Esophagus squamous epithelium (tissue), 5 donors: ENCODE data around the gene GPC6. TPM values are rescaled to one million over a fixed set of nuclear protein-coding genes. Genes with fewer than 3 reads are reported as not detected.

ENCODE experiments used
- DNase-seq: peaks from one replicate; lab custom pipeline; 2025; lab: John Stamatoyannopoulos, UW
- H3K27ac ChIP-seq, 4 donors: fragments of 200-600 bp; sonication (generic); one replicate each; pipeline ENCODE4 v1.5.1; 2016 to 2019; ENCODE audit warnings: mild to moderate bottlenecking in 1 of 4
- H3K27me3 ChIP-seq, 4 donors: fragments of 200-600 bp; sonication (generic); 1 replicate in 3 of 4; 2 replicates in 1 of 4; pipeline versions ENCODE4 v1.5.1 to v1.6.0; 2017 to 2021; ENCODE audit warnings: antibody characterized with exemption in 1 of 4
- H3K36me3 ChIP-seq, 3 donors: fragments of 200-600 bp; sonication (generic); one replicate each; pipeline ENCODE4 v1.5.1; 2016 to 2019
- H3K4me1 ChIP-seq, 3 donors: fragments of 200-600 bp; sonication (generic); one replicate each; pipeline ENCODE4 v1.5.1; 2017 to 2019
- H3K4me3 ChIP-seq, 4 donors: fragments of 200-600 bp; sonication (generic); 1 replicate in 3 of 4; 2 replicates in 1 of 4; pipeline ENCODE4 v1.5.1; 2016 to 2019; ENCODE audit warnings: mild to moderate bottlenecking in 2 of 4, moderate library complexity in 1 of 4
- H3K9me3 ChIP-seq, 3 donors: fragments of 200-600 bp; sonication (generic); one replicate each; pipeline ENCODE4 v1.5.1; 2016 to 2019
- CTCF ChIP-seq, 6 experiments: fragments of 450-650 bp in 4 of 6; fragments of 200-600 bp in 2 of 6; sonication (generic) in 2 of 6; IDR thresholded peaks; one replicate each; pipeline ENCODE4 v1.5.1; 2016 to 2019; ENCODE audit warnings: antibody characterized with exemption in 6 of 6, mild to moderate bottlenecking in 4 of 6, moderate library complexity in 4 of 6
- POLR2A ChIP-seq, 4 donors: fragments of 450-650 bp; IDR thresholded peaks; one replicate each; pipeline ENCODE4 v1.6.1; 2017; ENCODE audit warnings: antibody characterized with exemption in 4 of 4, mild to moderate bottlenecking in 4 of 4, moderate library complexity in 3 of 4
- WGBS, 2 donors: methylation state at CpG; one replicate each; pipeline ENCODE4 v1.1.5; 2018; 5-methylcytosine and 5-hydroxymethylcytosine counted together
- intact Hi-C: fragments of 100-400 bp; cut with DNase I; formaldehyde crosslinking; loops from one replicate; pipeline ENCODE4 v1.15.0; 2022
- total RNA-seq, 4 donors: library from RNA; depleted of rRNA; stranded (reverse); fragments of >200 nt; gene quantifications; one replicate each; pipeline ENCODE4 v1.1.0, GENCODE V29; 2016
- donor health status: DM: yes; HTN: yes; CAD: no.

GPC6 gene
- total RNA-seq, 4 donors from 2014 or later: 0.57 to 8.6 (median 2.6) TPM

DNA sequence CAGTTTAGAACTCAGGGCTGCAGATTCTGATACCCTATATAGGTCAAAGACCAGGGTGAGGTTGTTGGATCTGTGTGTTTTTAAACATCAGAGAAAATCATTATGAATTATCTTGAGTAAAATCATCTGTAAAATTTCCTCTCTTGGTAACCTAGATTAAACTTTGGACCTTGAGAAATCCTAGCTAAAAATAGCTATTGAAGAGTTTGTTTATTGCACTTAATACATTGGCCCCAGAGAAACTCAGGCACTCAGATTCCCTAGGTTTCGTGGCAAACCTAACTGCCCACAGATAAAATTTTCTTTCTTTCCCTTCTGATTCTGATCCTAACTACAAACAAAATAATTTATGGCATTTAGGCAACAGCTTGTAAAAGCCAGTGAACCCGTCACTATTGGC lies 102.3 kb downstream of the GPC6 start:
- DNase-seq: no peak
- Histone ChIP-seq H3K36me3 (no peaks in the 10 kb centered on the region), H3K4me3 (no peak overlapping the region), H3K27me3 (no peaks in the 10 kb centered on the region), H3K4me1 (no peaks in the 10 kb centered on the region), H3K9me3 (no peaks in the 10 kb centered on the region), H3K27ac (no peak overlapping the region)
- TF ChIP-seq CTCF (IDR thresholded peaks at IDR 0.05) (no peak), POLR2A (IDR thresholded peaks at IDR 0.05) (no peak)
- WGBS, 2 donors: 36 to 49% methylated on average over 2 of the region's 2 CpGs
- intact Hi-C loops: no loop called here

DNA sequence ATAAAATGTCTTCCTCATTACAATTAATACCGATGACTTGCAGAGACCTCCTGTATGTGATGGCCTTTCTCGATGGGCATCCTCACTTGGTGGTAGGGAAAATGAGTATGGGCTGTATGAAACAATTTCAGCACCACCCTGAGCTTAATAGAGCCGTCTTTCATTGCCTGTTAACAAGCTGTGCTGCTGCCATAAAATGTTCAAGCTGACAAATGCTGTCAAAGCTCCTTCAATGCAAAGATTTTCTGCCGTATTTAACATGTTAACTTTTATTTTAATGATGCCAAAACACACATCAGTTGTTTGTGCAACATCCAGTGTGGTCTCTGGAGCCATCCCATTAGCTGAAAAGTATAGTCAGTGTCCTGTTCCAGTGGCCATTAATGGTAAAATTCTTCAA lies 110.1 kb downstream of the GPC6 start:
- DNase-seq: no peak
- peaks cover 0 to 4% (median 0%) of the 10 kb centered on the region in 3 donors for H3K9me3 ChIP-seq
- no peak overlapping the region for H3K27ac ChIP-seq
- TF ChIP-seq POLR2A (IDR thresholded peaks at IDR 0.05): no peak
- no peak for TF ChIP-seq CTCF (IDR thresholded peaks at IDR 0.05)
- WGBS, 2 donors: 61 to 66% methylated on average over 4 of the region's 4 CpGs
- no peak overlapping the region for H3K4me3 ChIP-seq
- H3K36me3 ChIP-seq: no peaks in the 10 kb centered on the region
- intact Hi-C loops: no loop called here
- H3K4me1 ChIP-seq: no peaks in the 10 kb centered on the region
- no peaks in the 10 kb centered on the region for H3K27me3 ChIP-seq

DNA sequence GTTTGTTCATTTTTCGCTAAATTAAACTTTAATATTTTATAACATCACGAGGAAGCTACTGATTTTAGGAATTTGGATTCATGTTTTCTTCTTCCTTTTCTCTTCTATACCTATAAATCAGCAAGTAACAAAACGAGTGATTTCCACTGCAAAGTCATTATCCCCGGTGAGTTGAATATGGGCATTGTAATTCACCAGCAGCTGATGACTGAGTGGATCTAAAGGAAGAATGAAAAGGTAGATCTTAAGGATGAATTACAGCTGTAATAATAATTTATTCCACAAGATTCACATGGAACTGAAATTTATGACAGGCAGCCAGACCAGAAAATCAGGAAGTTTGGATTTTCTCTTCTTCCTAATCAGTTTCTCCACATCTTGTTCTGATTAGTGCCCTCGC lies 111.4 kb downstream of the GPC6 start:
- peaks cover 0 to 4% (median 0%) of the 10 kb centered on the region in 3 donors for H3K9me3 ChIP-seq
- H3K4me3 ChIP-seq: no peak overlapping the region
- no peaks in the 10 kb centered on the region for H3K4me1 ChIP-seq
- no peak overlapping the region for H3K27ac ChIP-seq
- intact Hi-C loops: no loop called here
- DNase-seq: no peak
- no peaks in the 10 kb centered on the region for H3K27me3 ChIP-seq
- H3K36me3 ChIP-seq: no peaks in the 10 kb centered on the region
- TF ChIP-seq POLR2A (IDR thresholded peaks at IDR 0.05) (no peak), CTCF (IDR thresholded peaks at IDR 0.05) (no peak)
- 52 to 72% methylated on average over 5 of the region's 5 CpGs for WGBS, 2 donors

GRCh38 chr13:93338906-93339305 lies 112.3 kb downstream of the GPC6 start:
- intact Hi-C loops: no loop called here
- DNase-seq: no peak
- Histone ChIP-seq H3K27ac (no peak overlapping the region), H3K4me1 (no peaks in the 10 kb centered on the region), H3K4me3 (no peak overlapping the region), H3K27me3 (no peaks in the 10 kb centered on the region), H3K9me3 (peaks cover 0 to 4% (median 0%) of the 10 kb centered on the region in 3 donors), H3K36me3 (no peaks in the 10 kb centered on the region)
- 52 to 86% methylated on average over 2 of the region's 2 CpGs for WGBS, 2 donors
- TF ChIP-seq POLR2A (IDR thresholded peaks at IDR 0.05): no peak

DNA sequence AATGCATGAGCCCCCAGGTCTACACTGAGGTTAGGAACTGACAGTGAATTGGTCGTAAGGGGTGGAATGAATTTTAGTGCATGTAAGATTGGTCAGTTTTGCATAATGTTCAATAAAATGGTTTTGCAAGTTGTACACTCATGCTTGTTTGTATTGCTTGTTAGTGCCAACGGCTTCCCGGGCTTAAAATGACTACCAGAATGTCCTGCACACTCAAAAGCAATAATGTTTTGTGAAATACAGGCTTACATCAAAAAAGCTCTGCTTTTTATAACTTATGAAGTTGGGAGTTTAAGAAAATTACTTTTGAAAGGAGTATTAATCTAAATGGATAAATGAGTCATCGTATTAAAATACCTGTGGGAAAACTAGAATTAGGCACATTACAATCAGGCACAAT lies 112.9 kb downstream of the GPC6 start:
- no peak for DNase-seq
- H3K27ac ChIP-seq: no peak overlapping the region
- intact Hi-C loops: no loop called here
- 77 to 79% methylated on average over 4 of the region's 4 CpGs for WGBS, 2 donors
- no peaks in the 10 kb centered on the region for H3K4me1 ChIP-seq
- TF ChIP-seq CTCF (IDR thresholded peaks at IDR 0.05): no peak
- no peak for TF ChIP-seq POLR2A (IDR thresholded peaks at IDR 0.05)
- peaks cover 0 to under 1% (median 0%) of the 10 kb centered on the region in 3 donors for H3K9me3 ChIP-seq
- no peaks in the 10 kb centered on the region for H3K36me3 ChIP-seq
- no peak overlapping the region for H3K4me3 ChIP-seq
- H3K27me3 ChIP-seq: no peaks in the 10 kb centered on the region

GRCh38 chr13:93341517-93341916 lies 114.9 kb downstream of the GPC6 start:
- no peak for DNase-seq
- Histone ChIP-seq H3K36me3 (no peaks in the 10 kb centered on the region), H3K9me3 (no peaks in the 10 kb centered on the region), H3K27me3 (no peaks in the 10 kb centered on the region), H3K4me1 (no peaks in the 10 kb centered on the region), H3K4me3 (no peak overlapping the region), H3K27ac (no peak overlapping the region)
- WGBS, 2 donors: 78 to 90% methylated on average over 4 of the region's 4 CpGs
- intact Hi-C loops: no loop called here
- TF ChIP-seq CTCF (IDR thresholded peaks at IDR 0.05) (no peak), POLR2A (IDR thresholded peaks at IDR 0.05) (no peak)
